HepG2 (cell line): Measurements from ENCODE around the gene FBN3. TPM values are rescaled to one million over a fixed set of nuclear protein-coding genes. Genes with fewer than 3 reads are reported as not detected.

Source experiments
- BRF2 ChIP-seq: sonication (generic); formaldehyde crosslinking; IDR thresholded peaks from 2 replicates; pipeline ENCODE4 v1.8.1; 2022; ENCODE audit warnings: mild to moderate bottlenecking, missing genetic modification reagents
- CCDC6 ChIP-seq: sonication (generic); formaldehyde crosslinking; IDR thresholded peaks from 2 replicates; pipeline ENCODE4 v1.8.1; 2022; ENCODE audit warnings: mild to moderate bottlenecking, missing genetic modification reagents, moderate library complexity
- DPF2 ChIP-seq: sonication (generic); formaldehyde crosslinking; IDR thresholded peaks from 2 replicates; pipeline ENCODE4 v1.4.0; 2020; ENCODE audit warnings: mild to moderate bottlenecking, low read depth, missing genetic modification reagents, borderline replicate concordance
- HDAC2 ChIP-seq: sonication (generic); formaldehyde crosslinking; IDR thresholded peaks from 2 replicates; pipeline ENCODE4 v1.4.0; 2020; ENCODE audit warnings: missing genetic modification reagents
- KLF9 ChIP-seq: IDR thresholded peaks from 2 replicates; pipeline ENCODE4 v1.6.1; 2016; ENCODE audit warnings: low read depth
- MAX ChIP-seq: IDR thresholded peaks from 2 replicates; pipeline ENCODE4 v1.6.1; 2012; ENCODE audit warnings: inconsistent platforms
- POGZ ChIP-seq: sonication (generic); formaldehyde crosslinking; IDR thresholded peaks from 2 replicates; pipeline ENCODE4 v1.4.0; 2020; ENCODE audit warnings: mild to moderate bottlenecking, missing genetic modification reagents
- RARA ChIP-seq: IDR thresholded peaks from 2 replicates; pipeline ENCODE4 v1.6.1; 2016; ENCODE audit warnings: missing genetic modification reagents, missing compliant biosample characterization
- REST ChIP-seq, 2 experiments: IDR thresholded peaks; 2 replicates each; pipeline ENCODE4 v1.6.1; 2011 to 2012; ENCODE audit warnings: low read length in 2 of 2, borderline replicate concordance in 1 of 2, low read depth in 1 of 2, mild to moderate bottlenecking in 1 of 2, moderate library complexity in 1 of 2
- SATB2 ChIP-seq: sonication (generic); formaldehyde crosslinking; IDR thresholded peaks from 2 replicates; pipeline ENCODE4 v1.5.0; 2020; ENCODE audit warnings: missing genetic modification reagents
- SOX13 ChIP-seq, 3 experiments: fragments of 450-650 bp in 1 of 3; sonication (generic) in 1 of 3; formaldehyde crosslinking in 1 of 3; IDR thresholded peaks in 2 of 3; conservative IDR thresholded peaks in 1 of 3; 2 replicates each; pipeline versions ENCODE4 v1.5.0 to v1.6.1; 2016 to 2020; ENCODE audit warnings: antibody characterized with exemption in 1 of 3, mild to moderate bottlenecking in 1 of 3, missing compliant biosample characterization in 1 of 3, missing genetic modification reagents in 1 of 3, moderate library complexity in 1 of 3
- SP1 ChIP-seq, 2 experiments: fragments of 450-650 bp in 1 of 2; sonication (generic) in 1 of 2; formaldehyde crosslinking in 1 of 2; IDR thresholded peaks; 2 replicates each; pipeline versions ENCODE4 v1.4.0 to v1.6.1; 2016 to 2020; ENCODE audit warnings: missing genetic modification reagents in 1 of 2
- UBTF ChIP-seq: sonication (generic); formaldehyde crosslinking; IDR thresholded peaks from 2 replicates; pipeline ENCODE4 v1.4.0; 2020; ENCODE audit warnings: mild to moderate bottlenecking, missing genetic modification reagents
- ZBTB14 ChIP-seq: sonication (generic); formaldehyde crosslinking; IDR thresholded peaks from 2 replicates; pipeline ENCODE4 v1.4.0; 2020; ENCODE audit warnings: missing genetic modification reagents
- ZBTB7A ChIP-seq: sonication (generic); formaldehyde crosslinking; IDR thresholded peaks from 2 replicates; pipeline ENCODE4 v1.8.0; 2022; ENCODE audit warnings: mild to moderate bottlenecking, missing genetic modification reagents
- ZFX ChIP-seq: sonication (generic); formaldehyde crosslinking; IDR thresholded peaks from 2 replicates; pipeline ENCODE4 v1.4.0; 2020; ENCODE audit warnings: mild to moderate bottlenecking, low read depth, missing genetic modification reagents, moderate library complexity
- ZNF256 ChIP-seq: sonication (generic); formaldehyde crosslinking; conservative IDR thresholded peaks from 2 replicates; pipeline ENCODE4 v1.4.0; 2020; ENCODE audit warnings: missing genetic modification reagents
- ZNF431 ChIP-seq: sonication (generic); formaldehyde crosslinking; IDR thresholded peaks from 2 replicates; pipeline ENCODE4 v1.9.0; 2022; ENCODE audit warnings: missing genetic modification reagents, low read depth, mild to moderate bottlenecking, borderline replicate concordance
- polyA plus RNA-seq, 8 experiments: library from polyadenylated mRNA; depleted of rRNA in 3 of 8; stranded (reverse) in 7 of 8; unstranded in 1 of 8; fragments of >200 nt; fragmentation: Illumina TruSeq in 4 of 8; extraction: Trizol in 4 of 8; gene quantifications; 2 replicates each; pipeline versions ENCODE4 v1.2.1 to v1.2.3, GENCODE V29; 2011 to 2016; ENCODE audit warnings: low read depth in 4 of 8, missing spikeins in 1 of 8, mixed read lengths in 1 of 8; ENCODE audit not compliant: insufficient read depth in 1 of 8
- total RNA-seq, 5 experiments: library from RNA; depleted of rRNA; stranded (reverse); fragments of >200 nt; fragmentation: Illumina TruSeq; extraction: Trizol; gene quantifications; 2 replicates each; pipeline ENCODE4 v1.2.3, GENCODE V29; 2016; ENCODE audit warnings: low read depth in 1 of 5

Gene FBN3
- total and polyA plus RNA-seq, 2 of the 13 experiments (the other 11 are each of a cell fraction or from before 2014, with no cell fraction given) = 0.20 to 1.3 TPM

- TF ChIP-seq REST (IDR thresholded peaks at IDR 0.05; ENCODE audit: borderline replicate concordance in 1 of 2, low read depth in 1 of 2, low read length in 2 of 2) = no peak
- TF ChIP-seq KLF9 (CRISPR knock-in tag) = no peak
- 0 out of 2 replicates have a peak, but pooled peaks have one; percentile 58 for TF ChIP-seq ZBTB7A (CRISPR knock-in tag)
- TF ChIP-seq ZNF431 (CRISPR knock-in tag) = no peak
- no peak for TF ChIP-seq BRF2 (CRISPR knock-in tag)
- no peak for TF ChIP-seq ZNF256 (CRISPR knock-in tag)
- TF ChIP-seq UBTF (CRISPR knock-in tag) = no peak
- peak; percentile 45; the same call in 1 of the 2 replicates for TF ChIP-seq MAX
- TF ChIP-seq RARA (CRISPR knock-in tag) = peak; percentile 7; the same call in 1 of the 2 replicates
- peak; percentile 19; the same call in 1 of the 2 replicates for TF ChIP-seq DPF2 (CRISPR knock-in tag)
- TF ChIP-seq ZBTB14 (CRISPR knock-in tag) = no peak
- TF ChIP-seq POGZ = 0 out of 2 replicates have a peak, but pooled peaks have one; percentile 20
- no peak for TF ChIP-seq SATB2 (CRISPR knock-in tag)
- no peak for TF ChIP-seq SOX13 (IDR thresholded peaks at IDR 0.05)
- peak in 1 of 2 experiments; percentile 72; a peak in 2 of 4 replicates for TF ChIP-seq SOX13 (CRISPR knock-in tag; conservative IDR thresholded peaks at IDR 0.05 in 1 of 2, IDR thresholded peaks at IDR 0.05 in 1 of 2)
- no peak for TF ChIP-seq CCDC6
- TF ChIP-seq HDAC2 (CRISPR knock-in tag) = peak; percentile 18; the same call in 1 of the 2 replicates
- TF ChIP-seq SP1 (IDR thresholded peaks at IDR 0.05) = no peak
- 0 out of 2 replicates have a peak, but pooled peaks have one; percentile 30 for TF ChIP-seq SP1 (CRISPR knock-in tag; IDR thresholded peaks at IDR 0.05)
- peak; percentile 53; the same call in 1 of the 2 replicates for TF ChIP-seq ZFX (CRISPR knock-in tag)
Measured at GRCh38 chr19:8135946-8136618, 13.3 kb downstream of the FBN3 start (continued).
